CD14-positive monocyte (primary cell): ENCODE data around the gene CNTNAP2. TPM values are rescaled to one million over a fixed set of nuclear protein-coding genes. Genes with fewer than 3 reads are reported as not detected.

ENCODE experiments used
- DNase-seq, 3 donors: peaks; one replicate each; pipeline ENCODE4 v3.0.0-alpha.2; 2011 to 2022
- H2AFZ ChIP-seq: 2 replicates; pipeline ENCODE4 v1.6.0; 2012; ENCODE audit warnings: mild to moderate bottlenecking, low read depth, low read length, inconsistent platforms; ENCODE audit not compliant: insufficient read depth, poor library complexity, severe bottlenecking
- H3K27ac ChIP-seq, 2 donors: 1 replicate in 1 of 2; 2 replicates in 1 of 2; pipeline ENCODE4 v1.5.1; 2012 to 2013; ENCODE audit warnings: low read length in 2 of 2, control low read depth in 1 of 2, inconsistent platforms in 1 of 2, low read depth in 1 of 2, mild to moderate bottlenecking in 1 of 2
- H3K27me3 ChIP-seq, 2 donors: one replicate each; pipeline versions ENCODE4 v1.6.0 to v1.6.1; 2011 to 2013; ENCODE audit warnings: low read length in 2 of 2; ENCODE audit not compliant: control insufficient read depth in 2 of 2, insufficient read depth in 2 of 2
- H3K36me3 ChIP-seq, 2 donors: replicated peaks in 1 of 2; 1 replicate in 1 of 2; 2 replicates in 1 of 2; pipeline versions ENCODE4 v1.5.1 to v1.6.1; 2012 to 2013; ENCODE audit warnings: low read length in 2 of 2, control low read depth in 1 of 2, inconsistent platforms in 1 of 2, mild to moderate bottlenecking in 1 of 2; ENCODE audit not compliant: insufficient read depth in 2 of 2, control insufficient read depth in 1 of 2
- H3K4me1 ChIP-seq, 2 donors: 1 replicate in 1 of 2; 2 replicates in 1 of 2; pipeline versions ENCODE4 v1.5.1 to v1.6.1; 2012 to 2013; ENCODE audit warnings: low read length in 2 of 2, control low read depth in 1 of 2, inconsistent platforms in 1 of 2, mild to moderate bottlenecking in 1 of 2, moderate library complexity in 1 of 2; ENCODE audit not compliant: insufficient read depth in 2 of 2, control insufficient read depth in 1 of 2
- H3K4me2 ChIP-seq: replicated peaks from 2 replicates; pipeline ENCODE3; 2012; ENCODE audit warnings: low read length, moderate library complexity, mild to moderate bottlenecking; ENCODE audit not compliant: poor library complexity, severe bottlenecking; ENCODE audit errors: extremely low read depth
- H3K4me3 ChIP-seq, 3 experiments: fragments of 200-600 bp in 1 of 3; sonication (generic) in 1 of 3; replicated peaks in 1 of 3; 1 replicate in 2 of 3; 2 replicates in 1 of 3; pipeline ENCODE4 v1.5.1; 2011 to 2013; ENCODE audit warnings: low read length in 3 of 3, mild to moderate bottlenecking in 3 of 3, control low read depth in 2 of 3, low read depth in 2 of 3, inconsistent platforms in 1 of 3, moderate library complexity in 1 of 3
- H3K79me2 ChIP-seq: 2 replicates; pipeline ENCODE4 v1.6.0; 2012; ENCODE audit warnings: mild to moderate bottlenecking, control low read depth, inconsistent platforms, low read length, moderate library complexity; ENCODE audit not compliant: insufficient read depth
- H3K9ac ChIP-seq: 2 replicates; pipeline ENCODE4 v1.6.0; 2017; ENCODE audit warnings: low read length, mild to moderate bottlenecking; ENCODE audit not compliant: insufficient read depth, poor library complexity, severe bottlenecking
- H3K9me3 ChIP-seq, 2 donors: replicated peaks in 1 of 2; 1 replicate in 1 of 2; 2 replicates in 1 of 2; pipeline versions ENCODE4 v1.5.1 to v1.6.1; 2012 to 2013; ENCODE audit warnings: low read length in 2 of 2, control low read depth in 1 of 2; ENCODE audit not compliant: control insufficient read depth in 1 of 2, insufficient read depth in 1 of 2
- H4K20me1 ChIP-seq: 2 replicates; pipeline ENCODE4 v1.6.0; 2012; ENCODE audit warnings: mild to moderate bottlenecking, low read length, control low read depth, moderate library complexity; ENCODE audit not compliant: insufficient read depth
- H3K27ac Mint-ChIP-seq, 7 donors: one replicate each; pipeline ENCODE4 v1.8.0; 2020; ENCODE audit warnings: mild to moderate bottlenecking in 7 of 7, mixed read lengths in 7 of 7, moderate library complexity in 6 of 7, inconsistent platforms in 2 of 7
- H3K27me3 Mint-ChIP-seq, 3 donors: one replicate each; pipeline ENCODE4 v1.8.0; 2021 to 2022; ENCODE audit warnings: low read depth in 3 of 3, mild to moderate bottlenecking in 3 of 3, mixed read lengths in 3 of 3, moderate library complexity in 3 of 3, inconsistent platforms in 1 of 3
- H3K36me3 Mint-ChIP-seq, 2 donors: one replicate each; pipeline ENCODE4 v1.8.0; 2020; ENCODE audit warnings: mixed read lengths in 2 of 2, inconsistent platforms in 1 of 2, mild to moderate bottlenecking in 1 of 2
- H3K4me1 Mint-ChIP-seq: one replicate; pipeline ENCODE4 v1.8.0; 2020; ENCODE audit warnings: mild to moderate bottlenecking, mixed read lengths
- H3K4me3 Mint-ChIP-seq, 2 donors: one replicate each; pipeline ENCODE4 v1.8.0; 2020; ENCODE audit warnings: mild to moderate bottlenecking in 2 of 2, mixed read lengths in 2 of 2, moderate library complexity in 1 of 2
- H3K9me3 Mint-ChIP-seq, 7 donors: one replicate each; pipeline ENCODE4 v1.8.0; 2020 to 2022; ENCODE audit warnings: mixed read lengths in 7 of 7, mild to moderate bottlenecking in 6 of 7, moderate library complexity in 6 of 7, inconsistent platforms in 2 of 7
- CTCF ChIP-seq: fragments of 200-600 bp; IDR thresholded peaks from one replicate; pipeline ENCODE4 v1.8.0; 2022; ENCODE audit warnings: antibody characterized with exemption, mild to moderate bottlenecking
- WGBS: methylation state at CpG from one replicate; pipeline ENCODE4 v1.1.5; 2013; ENCODE audit warnings: missing lambda C conversion rate; ENCODE audit not compliant: insufficient coverage; 5-methylcytosine and 5-hydroxymethylcytosine counted together
- intact Hi-C, 2 donors: fragments of 100-400 bp; cut with micrococcal nuclease; formaldehyde crosslinking; loops; one replicate each; pipeline versions ENCODE4 v1.15.0 to v1.15.1; 2023
- polyA plus RNA-seq, 3 donors: library from polyadenylated mRNA; depleted of rRNA in 1 of 3; unstranded in 2 of 3; stranded (reverse) in 1 of 3; fragments of 300-500 nt in 2 of 3; fragments of >200 nt in 1 of 3; fragmentation: Illumina TruSeq in 2 of 3; gene quantifications; 1 replicate in 2 of 3; 2 replicates in 1 of 3; pipeline ENCODE4 v1.2.3, GENCODE V29; 2012 to 2021

The CNTNAP2 gene
- polyA plus RNA-seq, 3 donors: 0.01 TPM; not detected in 2

GRCh38 chr7:146443102-146443501, 326.5 kb downstream of the CNTNAP2 start:
- Histone ChIP-seq H3K27me3 (no peaks in the 10 kb centered on the region), H3K36me3 (no peaks in the 10 kb centered on the region), H3K4me1 (no peaks in the 10 kb centered on the region), H3K9ac (no peak overlapping the region), H2AFZ (no peak overlapping the region), H3K9me3 (peaks cover 6 to 15% of the 10 kb centered on the region in 2 donors), H3K27ac (no peak overlapping the region), H3K4me3 (no peak overlapping the region), H3K79me2 (no peaks in the 10 kb centered on the region), H4K20me1 (no peaks in the 10 kb centered on the region), H3K4me2 (no peak overlapping the region)
- TF ChIP-seq CTCF: no peak
- intact Hi-C loops: no loop called here
- H3K4me3 Mint-ChIP-seq: no peak overlapping the region
- no peaks in the 10 kb centered on the region for H3K27me3 Mint-ChIP-seq
- H3K4me1 Mint-ChIP-seq: no peaks in the 10 kb centered on the region
- DNase-seq: no peak
- peaks cover 0 to 13% (median 7%) of the 10 kb centered on the region in 7 donors for H3K9me3 Mint-ChIP-seq
- H3K27ac Mint-ChIP-seq: no peak overlapping the region
- WGBS: no CpG with 5 or more reads among the region's 9 CpGs
- no peaks in the 10 kb centered on the region for H3K36me3 Mint-ChIP-seq

GRCh38 chr7:146449625-146450024, 333.0 kb downstream of the CNTNAP2 start:
- Mint-ChIP-seq H3K4me3 (no peak overlapping the region), H3K9me3 (peaks cover 0 to 12% (median 2%) of the 10 kb centered on the region in 7 donors), H3K36me3 (no peaks in the 10 kb centered on the region), H3K4me1 (no peaks in the 10 kb centered on the region), H3K27me3 (no peaks in the 10 kb centered on the region), H3K27ac (no peak overlapping the region)
- H3K9ac ChIP-seq: no peak overlapping the region
- 100% methylated on average over 1 of the region's 4 CpGs for WGBS
- H3K27ac ChIP-seq: no peak overlapping the region
- TF ChIP-seq CTCF: no peak
- H2AFZ ChIP-seq: no peak overlapping the region
- H3K36me3 ChIP-seq: no peaks in the 10 kb centered on the region
- no peaks in the 10 kb centered on the region for H3K27me3 ChIP-seq
- no peaks in the 10 kb centered on the region for H4K20me1 ChIP-seq
- H3K4me3 ChIP-seq: no peak overlapping the region
- peaks cover 4 to 10% of the 10 kb centered on the region in 2 donors for H3K9me3 ChIP-seq
- H3K4me1 ChIP-seq: no peaks in the 10 kb centered on the region
- no peak for DNase-seq
- no peaks in the 10 kb centered on the region for H3K79me2 ChIP-seq
- intact Hi-C loops: no loop called here
- H3K4me2 ChIP-seq: no peak overlapping the region
